ENCODE measurements around the gene CDK17.
"Not testable (repeated sequence)": the region's sequence is repeated elsewhere in the genome, so short reads cannot be mapped to it uniquely, and the experiment has no call there.

CDK17 gene

GRCh38 chr12:96354844-96355534 is 45.2 kb downstream of the CDK17 start:
- no peak for DNase-seq (ENCODE audit: low read depth in 3 of 3)

- DNase-seq (ENCODE audit: low read depth in 3 of 3), result no peak
These were observed 45.9 kb downstream of the CDK17 start for GRCh38 chr12:96354326-96354725.

- DNase-seq (ENCODE audit: low read depth in 3 of 3), result no peak
These were observed 47.9 kb downstream of the CDK17 start for GRCh38 chr12:96352161-96352835.

GRCh38 chr12:96350982-96351381 is 49.3 kb downstream of the CDK17 start:
- no peak for DNase-seq (ENCODE audit: low read depth in 3 of 3)

GRCh38 chr12:96347130-96347699 is 53.0 kb downstream of the CDK17 start:
- no peak for DNase-seq (ENCODE audit: low read depth in 3 of 3)

GRCh38 chr12:96346716-96347115 is 53.5 kb downstream of the CDK17 start:
- not testable (repeated sequence) for DNase-seq (ENCODE audit: low read depth in 3 of 3)

- DNase-seq (ENCODE audit: low read depth in 3 of 3), result no peak
These were observed 56.0 kb downstream of the CDK17 start for GRCh38 chr12:96344124-96344695.

- no peak for DNase-seq (ENCODE audit: low read depth in 3 of 3)
These were observed 56.8 kb downstream of the CDK17 start for GRCh38 chr12:96343347-96343954.

GRCh38 chr12:96339666-96340065 is 60.6 kb downstream of the CDK17 start:
- not testable (repeated sequence) for DNase-seq (ENCODE audit: low read depth in 3 of 3)

GRCh38 chr12:96338852-96339471 is 61.3 kb downstream of the CDK17 start:
- DNase-seq (ENCODE audit: low read depth in 3 of 3), result no peak

GRCh38 chr12:96337953-96338352 is 62.3 kb downstream of the CDK17 start:
- DNase-seq (ENCODE audit: low read depth in 3 of 3), result no peak

GRCh38 chr12:96336489-96336888 is 63.8 kb downstream of the CDK17 start:
- DNase-seq (ENCODE audit: low read depth in 3 of 3), result no peak

- no peak for DNase-seq (ENCODE audit: low read depth in 3 of 3)
These were observed 65.0 kb downstream of the CDK17 start for GRCh38 chr12:96335270-96335669.

GRCh38 chr12:96334502-96334901 is 65.7 kb downstream of the CDK17 start:
- DNase-seq (ENCODE audit: low read depth in 3 of 3), result no peak

- no peak for DNase-seq (ENCODE audit: low read depth in 3 of 3)
These were observed 70.7 kb downstream of the CDK17 start for GRCh38 chr12:96329545-96329944.

GRCh38 chr12:96329018-96329417 is 71.2 kb downstream of the CDK17 start:
- no peak for DNase-seq (ENCODE audit: low read depth in 3 of 3)

GRCh38 chr12:96327889-96328288 is 72.3 kb downstream of the CDK17 start:
- no peak for DNase-seq (ENCODE audit: low read depth in 3 of 3)

- no peak for DNase-seq (ENCODE audit: low read depth in 3 of 3)
These were observed 72.9 kb downstream of the CDK17 start for GRCh38 chr12:96327346-96327745.

- no peak for DNase-seq (ENCODE audit: low read depth in 3 of 3)
These were observed 73.5 kb downstream of the CDK17 start for GRCh38 chr12:96326628-96327227.

GRCh38 chr12:96323906-96324305 is 76.3 kb downstream of the CDK17 start:
- DNase-seq (ENCODE audit: low read depth in 3 of 3), result no peak

- DNase-seq (ENCODE audit: low read depth in 3 of 3), result no peak
These were observed 77.5 kb downstream of the CDK17 start for GRCh38 chr12:96322720-96323119.

GRCh38 chr12:96321941-96322340 is 78.3 kb downstream of the CDK17 start:
- no peak for DNase-seq (ENCODE audit: low read depth in 3 of 3)

Data from stimulated activated CD4-positive, alpha-beta T cell treated with anti-CD3 and anti-CD28 coated beads, TNF-alpha, amount 100 ng/mL, for 48 hours (primary cell).